ENCODE data around the gene GSG1.
"Not testable (repeated sequence)": the region's sequence is repeated elsewhere in the genome, so short reads cannot be mapped to it uniquely, and the experiment has no call there.

GSG1 gene

DNA sequence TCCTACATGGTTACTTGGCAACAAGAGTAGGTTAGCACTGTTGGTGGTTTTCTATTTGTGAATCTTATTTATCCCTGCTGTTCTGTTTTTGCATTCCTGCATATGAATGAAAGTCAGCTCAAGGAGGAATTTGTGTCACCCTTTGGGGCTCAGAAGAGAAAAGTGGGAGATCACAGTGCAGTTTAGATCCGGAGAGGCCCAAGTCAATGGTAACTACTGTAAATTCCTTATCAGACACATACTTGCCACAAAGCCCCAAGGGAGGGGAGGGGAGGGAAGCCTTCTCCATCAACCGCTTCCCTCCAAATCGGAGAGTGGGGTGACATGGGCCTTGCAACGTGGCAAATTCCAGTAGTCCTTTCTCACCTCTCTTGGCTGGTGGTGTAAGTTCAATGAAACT, 15.0 kb downstream of the GSG1 start:
- Histone ChIP-seq H3K27ac (ENCODE audit: low read depth, low read length) (peak overlapping the region; percentile 92), H3K9ac (ENCODE audit: low read depth, low read length) (peak overlapping the region; percentile 40), H3K4me3 (ENCODE audit: low read length) (peak overlapping the region; percentile 13; the same call in 1 of the 2 replicates), H3K9me3 (ENCODE audit: insufficient read depth, low read depth, low read length) (no peaks in the 10 kb centered on the region), H3K27me3 (ENCODE audit: insufficient read depth, low read length) (no peaks in the 10 kb centered on the region), H3K4me1 (ENCODE audit: insufficient read depth, low read length) (peaks cover 44% of the 10 kb centered on the region), H3K36me3 (ENCODE audit: insufficient read depth, low read length) (0 out of 2 replicates have a peak, but pooled peaks cover 3% of the 10 kb centered on the region)
- WGBS: 0% methylated on average over 1 of the region's 4 CpGs

DNA sequence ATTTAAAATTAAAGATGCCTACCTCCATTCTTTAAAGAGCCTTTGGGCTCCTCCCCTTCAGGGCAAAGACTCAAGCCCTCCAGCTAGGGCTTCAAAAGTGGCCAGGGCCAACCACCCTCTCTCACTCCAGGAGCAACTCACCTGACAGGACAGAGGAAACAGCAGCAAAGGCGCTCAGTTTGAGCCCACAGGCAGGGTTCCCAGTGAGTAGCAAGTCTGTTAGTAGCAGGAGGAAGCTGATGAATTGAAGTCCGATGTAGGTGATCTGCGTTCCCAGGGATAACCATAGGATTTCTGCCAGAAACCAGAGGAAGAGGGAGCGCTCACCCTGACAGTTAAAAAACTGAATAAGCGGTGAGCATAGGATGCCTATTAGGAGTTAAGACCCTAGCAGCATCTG, 15.7 kb downstream of the GSG1 start:
- Histone ChIP-seq H3K9ac (ENCODE audit: low read depth, low read length) (peak overlapping the region; percentile 40), H3K9me3 (ENCODE audit: insufficient read depth, low read depth, low read length) (no peaks in the 10 kb centered on the region), H3K36me3 (ENCODE audit: insufficient read depth, low read length) (0 out of 2 replicates have a peak, but pooled peaks cover 3% of the 10 kb centered on the region), H3K27me3 (ENCODE audit: insufficient read depth, low read length) (no peaks in the 10 kb centered on the region), H3K27ac (ENCODE audit: low read depth, low read length) (peak overlapping the region; percentile 92), H3K4me1 (ENCODE audit: insufficient read depth, low read length) (peaks cover 39% of the 10 kb centered on the region), H3K4me3 (ENCODE audit: low read length) (peak overlapping the region; percentile 13; the same call in 1 of the 2 replicates)
- 39% methylated on average over 5 of the region's 5 CpGs for WGBS

DNA sequence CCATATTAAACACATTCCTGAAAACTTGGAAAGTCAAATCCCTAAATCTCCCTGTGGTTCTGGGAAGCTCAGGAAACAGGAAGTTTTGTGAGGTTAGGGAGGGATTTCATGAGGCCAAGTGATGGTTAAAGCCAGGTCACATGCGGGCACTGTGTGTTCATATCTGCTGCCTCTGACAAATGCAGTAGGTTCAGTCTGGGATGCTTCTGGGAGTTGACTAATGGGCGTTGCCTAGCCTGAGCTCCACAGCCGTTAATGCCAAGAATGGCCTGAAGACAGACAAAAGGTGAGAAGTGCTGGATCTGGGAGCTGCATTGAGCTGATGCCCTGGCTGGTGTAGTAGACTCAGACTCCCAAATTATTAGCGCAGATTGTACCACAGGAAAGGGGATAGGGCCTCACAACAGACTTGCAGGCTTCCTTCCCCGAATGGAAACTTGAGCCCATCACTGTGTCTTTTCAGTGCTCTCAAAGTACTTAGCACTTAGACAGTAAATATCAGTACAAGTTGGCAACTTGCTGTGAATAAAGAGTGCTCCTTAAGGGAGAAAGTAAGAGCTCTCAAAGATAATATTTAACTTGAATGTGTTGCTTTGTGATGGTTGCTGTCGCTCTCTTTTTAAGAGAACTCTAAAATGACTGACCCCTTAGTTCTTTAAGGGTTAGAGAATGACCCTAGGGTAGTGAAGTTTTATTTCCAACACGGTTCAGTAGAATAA, 17.3 kb downstream of the GSG1 start:
- Histone ChIP-seq H3K36me3 (ENCODE audit: insufficient read depth, low read length) (peaks cover 12% of the 10 kb centered on the region), H3K4me1 (ENCODE audit: insufficient read depth, low read length) (peaks cover 31% of the 10 kb centered on the region), H3K4me3 (ENCODE audit: low read length) (no peak overlapping the region), H3K9me3 (ENCODE audit: insufficient read depth, low read depth, low read length) (no peaks in the 10 kb centered on the region), H3K27ac (ENCODE audit: low read depth, low read length) (no peak overlapping the region), H3K27me3 (ENCODE audit: insufficient read depth, low read length) (no peaks in the 10 kb centered on the region), H3K9ac (ENCODE audit: low read depth, low read length) (no peak overlapping the region)
- WGBS: 90% methylated on average over 7 of the region's 7 CpGs

DNA sequence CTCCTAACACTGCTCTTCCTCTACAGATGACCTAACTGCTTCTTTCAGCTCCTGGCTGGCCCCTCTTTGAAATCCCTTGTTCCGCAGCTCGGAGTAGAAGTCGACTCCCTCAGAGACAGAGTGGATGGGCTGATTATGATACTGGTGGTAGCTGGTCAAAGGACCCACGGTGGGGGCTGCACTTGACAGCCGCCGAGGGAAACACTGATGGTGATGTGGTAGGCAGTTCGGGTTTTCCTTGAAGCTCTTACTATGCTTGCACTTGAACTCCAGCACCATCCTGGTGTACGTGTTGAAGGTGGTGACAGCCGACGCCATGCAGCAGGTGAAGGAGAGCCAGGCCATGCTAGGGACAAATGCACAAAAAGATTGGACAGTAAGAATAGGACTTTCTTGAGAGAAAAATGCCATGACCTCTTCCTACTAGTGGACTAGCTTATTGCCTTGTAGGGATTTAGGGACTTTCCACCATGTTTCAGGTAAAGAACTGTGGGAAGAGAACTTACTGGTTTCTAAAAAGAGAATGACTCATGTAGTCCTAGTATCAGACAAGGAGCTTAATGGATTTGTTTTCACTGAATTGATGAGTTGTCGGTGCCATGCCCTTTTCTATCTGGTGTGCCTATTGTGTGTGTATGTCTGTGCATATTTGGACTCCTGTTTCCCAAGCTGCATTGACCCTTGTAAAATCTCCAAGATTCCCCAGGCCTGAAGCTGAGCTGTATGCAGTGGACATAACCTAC, 18.4 kb downstream of the GSG1 start:
- Histone ChIP-seq H3K36me3 (ENCODE audit: insufficient read depth, low read length) (peaks cover 22% of the 10 kb centered on the region), H3K27me3 (ENCODE audit: insufficient read depth, low read length) (no peaks in the 10 kb centered on the region), H3K4me1 (ENCODE audit: insufficient read depth, low read length) (peaks cover 31% of the 10 kb centered on the region), H3K9me3 (ENCODE audit: insufficient read depth, low read depth, low read length) (no peaks in the 10 kb centered on the region), H3K9ac (ENCODE audit: low read depth, low read length) (no peak overlapping the region), H3K27ac (ENCODE audit: low read depth, low read length) (no peak overlapping the region), H3K4me3 (ENCODE audit: low read length) (no peak overlapping the region)
- 96% methylated on average over 11 of the region's 11 CpGs for WGBS

DNA sequence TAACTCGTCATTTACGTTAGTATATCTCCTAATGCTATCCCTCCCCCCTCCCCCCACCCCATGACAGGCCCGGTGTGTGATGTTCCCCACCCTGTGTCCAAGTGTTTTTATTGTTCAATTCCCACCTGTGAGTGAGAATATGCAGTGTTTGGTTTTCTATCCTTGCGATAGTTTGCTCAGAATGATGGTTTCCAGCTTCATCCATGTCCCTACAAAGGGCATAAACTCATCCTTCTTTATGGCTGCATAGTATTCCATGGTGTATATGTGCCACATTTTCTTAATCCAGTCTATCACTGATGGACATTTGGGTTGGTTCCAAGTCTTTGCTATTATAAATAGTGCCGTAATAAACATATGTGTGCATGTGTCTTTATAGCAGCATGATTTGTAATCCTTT, 19.8 kb downstream of the GSG1 start:
- peaks cover 27% of the 10 kb centered on the region for H3K4me1 ChIP-seq (ENCODE audit: insufficient read depth, low read length)
- H3K27ac ChIP-seq (ENCODE audit: low read depth, low read length); H3K27me3 ChIP-seq (ENCODE audit: insufficient read depth, low read length); H3K4me3 ChIP-seq (ENCODE audit: low read length); H3K9me3 ChIP-seq (ENCODE audit: insufficient read depth, low read depth, low read length); H3K9ac ChIP-seq (ENCODE audit: low read depth, low read length): not testable (repeated sequence)
- peaks cover 25% of the 10 kb centered on the region for H3K36me3 ChIP-seq (ENCODE audit: insufficient read depth, low read length)
- 98% methylated on average over 1 of the region's 5 CpGs for WGBS

DNA sequence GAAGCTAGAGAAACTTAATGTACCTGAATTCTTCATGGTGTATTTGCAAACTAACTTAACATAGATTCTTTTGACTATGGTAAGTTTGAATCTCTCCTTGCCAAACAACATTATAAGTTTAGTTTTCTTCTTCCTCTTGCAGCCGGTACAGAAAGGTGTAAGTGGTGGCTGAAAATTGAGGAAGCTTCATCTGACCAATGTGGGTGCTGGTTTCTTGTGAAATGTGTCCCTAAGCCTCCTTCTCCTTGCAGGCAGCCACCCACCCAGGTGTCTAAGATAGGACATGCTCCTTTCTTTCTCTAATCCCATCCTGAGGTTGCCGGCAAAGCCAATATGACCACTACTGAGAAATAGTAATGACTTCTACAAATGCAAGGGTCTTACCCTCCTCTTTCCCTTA, 20.6 kb downstream of the GSG1 start:
- 100% methylated on average over 1 of the region's 2 CpGs for WGBS
- Histone ChIP-seq H3K9ac (ENCODE audit: low read depth, low read length) (no peak overlapping the region), H3K27me3 (ENCODE audit: insufficient read depth, low read length) (no peaks in the 10 kb centered on the region), H3K4me1 (ENCODE audit: insufficient read depth, low read length) (peaks cover 22% of the 10 kb centered on the region), H3K36me3 (ENCODE audit: insufficient read depth, low read length) (peaks cover 25% of the 10 kb centered on the region), H3K27ac (ENCODE audit: low read depth, low read length) (no peak overlapping the region), H3K9me3 (ENCODE audit: insufficient read depth, low read depth, low read length) (no peaks in the 10 kb centered on the region), H3K4me3 (ENCODE audit: low read length) (no peak overlapping the region)

DNA sequence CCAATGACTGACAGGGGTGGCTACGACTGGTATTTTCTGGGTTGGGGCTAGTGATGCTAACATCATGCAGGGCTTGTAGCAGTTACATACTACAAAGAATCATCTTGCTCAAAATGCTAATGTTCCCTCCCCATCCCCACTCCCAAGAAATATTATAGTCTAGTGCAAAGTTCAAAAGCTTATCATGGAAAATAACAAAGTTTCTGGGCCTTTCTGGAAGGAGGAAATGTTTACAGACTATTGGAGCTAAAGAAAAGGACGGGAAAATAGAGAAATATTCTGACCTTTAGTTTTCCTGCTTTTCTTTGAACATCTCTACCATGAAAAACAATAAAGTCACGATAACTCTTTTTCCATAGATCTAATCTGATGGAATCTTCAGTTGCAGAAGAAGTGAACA, 23.2 kb downstream of the GSG1 start:
- Histone ChIP-seq H3K4me3 (ENCODE audit: low read length) (no peak overlapping the region), H3K27me3 (ENCODE audit: insufficient read depth, low read length) (no peaks in the 10 kb centered on the region), H3K27ac (ENCODE audit: low read depth, low read length) (no peak overlapping the region), H3K36me3 (ENCODE audit: insufficient read depth, low read length) (peaks cover 39% of the 10 kb centered on the region), H3K9ac (ENCODE audit: low read depth, low read length) (no peak overlapping the region), H3K9me3 (ENCODE audit: insufficient read depth, low read depth, low read length) (no peaks in the 10 kb centered on the region), H3K4me1 (ENCODE audit: insufficient read depth, low read length) (peaks cover 4% of the 10 kb centered on the region)
- WGBS: 97% methylated on average over 3 of the region's 3 CpGs

DNA sequence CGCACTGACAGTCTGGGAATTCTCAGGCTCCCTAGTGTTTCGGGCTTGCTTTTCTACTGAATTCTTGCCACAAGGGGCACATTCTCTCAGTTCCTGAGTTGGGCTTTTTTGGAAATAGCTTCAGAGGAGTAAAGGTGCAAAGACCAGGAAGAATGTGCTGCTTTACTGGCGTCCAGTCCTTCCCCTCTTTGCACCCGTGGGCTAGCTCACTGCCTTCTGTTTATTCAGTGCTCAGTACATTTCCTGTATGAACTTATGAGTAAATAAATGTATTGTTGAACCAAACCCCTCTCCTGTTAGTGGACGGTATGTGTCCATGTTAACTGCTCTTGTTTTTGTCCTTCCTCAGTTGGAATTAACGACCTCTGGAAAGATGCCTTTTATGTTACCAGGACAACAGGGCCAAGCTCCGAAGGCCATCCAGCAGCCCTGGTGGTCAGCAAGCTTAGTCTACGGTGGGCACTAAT, 24.0 kb downstream of the GSG1 start:
- Histone ChIP-seq H3K9ac (ENCODE audit: low read depth, low read length) (no peak overlapping the region), H3K4me1 (ENCODE audit: insufficient read depth, low read length) (peaks cover 4% of the 10 kb centered on the region), H3K4me3 (ENCODE audit: low read length) (no peak overlapping the region), H3K27me3 (ENCODE audit: insufficient read depth, low read length) (no peaks in the 10 kb centered on the region), H3K36me3 (ENCODE audit: insufficient read depth, low read length) (peaks cover 42% of the 10 kb centered on the region), H3K27ac (ENCODE audit: low read depth, low read length) (peak overlapping the region; percentile 4; the same call in 1 of the 2 replicates), H3K9me3 (ENCODE audit: insufficient read depth, low read depth, low read length) (no peaks in the 10 kb centered on the region)
- WGBS: 80% methylated on average over 8 of the region's 8 CpGs

DNA sequence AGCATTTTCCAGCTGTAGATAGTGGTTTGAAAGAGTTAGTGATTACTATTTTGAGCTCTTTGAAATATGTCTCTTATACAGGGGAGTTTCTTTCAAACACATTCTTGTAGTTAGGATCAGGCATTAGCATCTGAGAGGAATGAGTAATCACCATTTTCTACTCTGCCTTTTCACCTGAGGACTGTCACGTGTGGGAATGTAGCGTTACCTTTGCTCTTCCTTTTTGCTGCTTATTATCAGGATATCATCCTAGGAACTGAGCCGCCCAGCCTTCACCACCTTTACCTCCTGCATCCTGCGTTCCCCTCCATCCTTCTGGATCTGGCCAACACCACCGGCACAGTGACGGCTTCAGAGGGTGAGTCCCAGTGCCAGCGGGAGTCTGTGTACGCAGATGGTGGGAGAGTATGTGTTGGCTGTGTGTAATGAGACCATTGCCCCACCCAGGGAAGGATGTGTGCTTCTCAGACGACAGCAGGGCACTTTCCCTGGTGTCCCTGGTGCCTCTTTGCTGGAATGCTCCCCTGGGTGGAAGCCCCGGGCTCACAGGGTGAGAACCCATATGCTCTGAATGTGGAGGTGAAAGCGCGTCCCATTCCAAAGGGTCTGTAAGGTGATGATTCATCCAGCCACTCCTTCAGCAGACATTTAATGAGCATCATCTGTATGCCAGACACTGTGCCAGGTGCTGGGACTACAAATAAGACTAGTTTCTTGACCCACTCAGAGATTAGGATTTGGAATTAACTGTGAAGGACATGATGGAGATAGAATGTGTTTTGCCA, 27.5 kb downstream of the GSG1 start:
- no peaks in the 10 kb centered on the region for H3K27me3 ChIP-seq (ENCODE audit: insufficient read depth, low read length)
- H3K9ac ChIP-seq (ENCODE audit: low read depth, low read length): no peak overlapping the region
- H3K4me3 ChIP-seq (ENCODE audit: low read length): no peak overlapping the region
- no peaks in the 10 kb centered on the region for H3K9me3 ChIP-seq (ENCODE audit: insufficient read depth, low read depth, low read length)
- 90% methylated on average over 12 of the region's 12 CpGs for WGBS
- H3K36me3 ChIP-seq (ENCODE audit: insufficient read depth, low read length): peaks cover 60% of the 10 kb centered on the region
- H3K4me1 ChIP-seq (ENCODE audit: insufficient read depth, low read length): peaks cover 4% of the 10 kb centered on the region
- H3K27ac ChIP-seq (ENCODE audit: low read depth, low read length): no peak overlapping the region

DNA sequence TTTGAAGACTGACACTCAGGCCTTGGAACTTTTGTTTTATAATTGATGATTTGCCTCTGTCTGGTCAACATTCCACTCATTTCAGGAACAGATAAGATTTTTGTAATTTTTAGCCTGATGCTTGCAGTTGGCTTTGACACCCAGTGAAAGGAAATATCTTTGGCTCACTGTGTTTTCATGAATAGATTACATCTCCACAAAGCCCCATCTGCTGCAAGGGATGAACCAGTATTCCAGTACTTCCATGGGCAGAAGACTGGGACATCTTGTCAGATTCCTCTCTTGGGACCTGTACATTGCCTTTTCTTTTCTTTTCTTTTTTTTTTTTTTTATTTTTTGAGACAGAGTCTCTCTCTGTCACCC, 28.4 kb downstream of the GSG1 start:
- peaks cover 4% of the 10 kb centered on the region for H3K4me1 ChIP-seq (ENCODE audit: insufficient read depth, low read length)
- no peak overlapping the region for H3K4me3 ChIP-seq (ENCODE audit: low read length)
- H3K9ac ChIP-seq (ENCODE audit: low read depth, low read length): no peak overlapping the region
- H3K9me3 ChIP-seq (ENCODE audit: insufficient read depth, low read depth, low read length): no peaks in the 10 kb centered on the region
- H3K27me3 ChIP-seq (ENCODE audit: insufficient read depth, low read length): no peaks in the 10 kb centered on the region
- peaks cover 52% of the 10 kb centered on the region for H3K36me3 ChIP-seq (ENCODE audit: insufficient read depth, low read length)
- no peak overlapping the region for H3K27ac ChIP-seq (ENCODE audit: low read depth, low read length)
